K562 (cell line): ENCODE measurements around the gene TERT. TPM values are rescaled to one million over a fixed set of nuclear protein-coding genes. Genes with fewer than 3 reads are reported as not detected.

Experiments
- ATF4 ChIP-seq: fragments of 450-650 bp; formaldehyde crosslinking; IDR thresholded peaks from 2 replicates; pipeline ENCODE4 v1.4.0; 2022; ENCODE audit warnings: mild to moderate bottlenecking, moderate library complexity
- CREB5 ChIP-seq: fragments of 250-450 bp; sonication (Bioruptor Pico); IDR thresholded peaks from 2 replicates; pipeline ENCODE4 v1.5.0; 2020; ENCODE audit warnings: mild to moderate bottlenecking
- DNMT1 ChIP-seq: fragments of 450-650 bp; IDR thresholded peaks from 2 replicates; pipeline ENCODE4 v1.6.1; 2016; ENCODE audit warnings: antibody characterized with exemption, mild to moderate bottlenecking
- HCFC1 ChIP-seq: IDR thresholded peaks from 2 replicates; pipeline ENCODE4 v1.6.1; 2012; ENCODE audit warnings: low read depth, low read length, improper control_type of control experiment
- MNT ChIP-seq, 2 experiments: fragments of 450-650 bp; conservative IDR thresholded peaks; 2 replicates each; pipeline ENCODE4 v1.6.1; 2017; ENCODE audit warnings: mild to moderate bottlenecking in 2 of 2, moderate library complexity in 2 of 2
- MYNN ChIP-seq, 2 experiments: sonication (generic); formaldehyde crosslinking in 1 of 2; IDR thresholded peaks; 2 replicates each; pipeline versions ENCODE4 v1.5.0 to v1.6.1; 2016 to 2020; ENCODE audit warnings: antibody characterized with exemption in 1 of 2, missing genetic modification reagents in 1 of 2
- RHOXF2B ChIP-seq: fragments of 250-450 bp; sonication (Bioruptor Pico); conservative IDR thresholded peaks from 2 replicates; pipeline ENCODE4 v1.5.1; 2021
- ZNF121 ChIP-seq: sonication (generic); formaldehyde crosslinking; conservative IDR thresholded peaks from 2 replicates; pipeline ENCODE4 v1.8.0; 2022; ENCODE audit warnings: missing genetic modification reagents
- polyA plus RNA-seq, 8 experiments: library from polyadenylated mRNA; depleted of rRNA in 4 of 8; stranded (reverse) in 5 of 8; unstranded in 3 of 8; fragments of >200 nt; fragmentation: Nextera tagmentation in 2 of 8; fragmentation: Illumina TruSeq in 1 of 8; extraction: Ambion mirVana in 2 of 8; extraction: Trizol in 1 of 8; gene quantifications; 2 replicates each; pipeline versions ENCODE4 v1.2.1 to v1.2.3, GENCODE V29; 2011 to 2014; ENCODE audit warnings: inconsistent platforms in 1 of 8, missing spikeins in 1 of 8
- total RNA-seq, 7 experiments: library from RNA; depleted of rRNA in 6 of 7; stranded (reverse); fragments of >200 nt in 6 of 7; fragmentation: Illumina TruSeq in 2 of 7; extraction: Trizol in 2 of 7; gene quantifications; 2 replicates each; pipeline versions ENCODE4 v1.2.1 to v1.2.3, GENCODE V29; 2011 to 2021; ENCODE audit warnings: low replicate concordance in 1 of 7

TERT gene
- total and polyA plus RNA-seq, 9 of the 15 experiments (the other 6 are each of a cell fraction or from before 2014, with no cell fraction given), result 0.08 to 4.5 (median 0.98) TPM; not detected in 1

- TF ChIP-seq MYNN (IDR thresholded peaks at IDR 0.05) (no peak), MYNN (CRISPR knock-in tag; IDR thresholded peaks at IDR 0.05) (no peak), ZNF121 (no peak), RHOXF2B (CRISPR knock-in tag) (no peak), HCFC1 (no peak), CREB5 (CRISPR knock-in tag) (no peak), MNT (conservative IDR thresholded peaks at IDR 0.05) (no peak), ATF4 (CRISPR knock-in tag) (no peak), DNMT1 (no peak)
These were observed 74.5 kb downstream of the TERT start (continued) for GRCh38 chr5:1220351-1220750.
